ENCODE results near the gene CORO1C. TPM values are rescaled to one million over a fixed set of nuclear protein-coding genes. Genes with fewer than 3 reads are reported as not detected.

The CORO1C gene
- total and polyA plus RNA-seq, 9 of the 15 experiments (the other 6 are each of a cell fraction or from before 2014, with no cell fraction given) = 55.2 to 280 (median 150) TPM

- no peak for TF ChIP-seq AFF4 (CRISPR knock-in tag; IDR thresholded peaks at IDR 0.05)
Measured at GRCh38 chr12:108621161-108621560, 110.2 kb downstream of the CORO1C start (continued).

- peak overlapping the region; percentile 51; the same call in 2 of the 3 replicates for H3K27ac ChIP-seq (ENCODE audit: extremely low read depth, low read depth, low read length)
- H3K79me2 ChIP-seq (ENCODE audit: control insufficient read depth, insufficient read depth, low read length) = no peaks in the 10 kb centered on the region
- no peaks in the 10 kb centered on the region for H3K36me3 ChIP-seq (ENCODE audit: control insufficient read depth, insufficient read depth, low read length)
- H3K4me1 ChIP-seq (replicated peaks in 1 of 2; ENCODE audit: control insufficient read depth in 2 of 2, insufficient read depth in 2 of 2, low read length in 2 of 2) = peaks cover 16 to 24% of the 10 kb centered on the region in 2 experiments; a peak in 3 of 5 replicates
- H3K27me3 ChIP-seq (ENCODE audit: control insufficient read depth in 2 of 2, insufficient read depth in 2 of 2, low read length in 2 of 2) = no peaks in the 10 kb centered on the region
- peak overlapping the region in 1 of 2 experiments; percentile 23; a peak in 1 of 4 replicates for H3K9ac ChIP-seq (ENCODE audit: insufficient read depth in 1 of 2, low read depth in 2 of 2, low read length in 2 of 2)
- 71% methylated on average over 10 of the region's 10 CpGs for WGBS (ENCODE audit: insufficient coverage, low coverage, missing lambda C conversion rate)
- in situ Hi-C loops (cut with MboI) (no loop called here), intact Hi-C loops (cut with micrococcal nuclease) (no loop called here)
- H4K20me1 ChIP-seq (replicated peaks; ENCODE audit: control insufficient read depth, insufficient read depth, low read length) = no peaks in the 10 kb centered on the region
- FAIRE-seq (peak; percentile 71), ATAC-seq (no peak; the same call in 2 of the 3 replicates), DNase-seq (ENCODE audit: extremely low read depth in 1 of 4, low spot score in 3 of 4) (no peak)
- no peak overlapping the region for H3K4me3 ChIP-seq
- ChIA-PET POLR2A (interaction anchor here (0.6 to 1.1 kb wide), 4 partner anchors 9 to 779 kb away, joined by 3 to 5 read pairs (median 4); no protein-coding TSS in a partner anchor), CTCF (ENCODE audit: low intra/inter-chr PET ratio) (no interaction called here)
- BruUV-seq (replicated peaks) = no TSS peak
- H3K9me1 ChIP-seq (ENCODE audit: control insufficient read depth, insufficient read depth, low read length) = no peaks in the 10 kb centered on the region
- H2AFZ ChIP-seq (ENCODE audit: low read depth, low read length) = peak overlapping the region; percentile 86
- no peaks in the 10 kb centered on the region for H3K9me3 ChIP-seq (replicated peaks; ENCODE audit: control insufficient read depth, insufficient read depth, low read depth, low read length)
- peak overlapping the region; percentile 38 for H3K4me2 ChIP-seq (ENCODE audit: insufficient read depth, low read length)
- TF ChIP-seq MGA (IDR thresholded peaks at IDR 0.05) (peak; percentile 34; the same call in 1 of the 2 replicates), ZNF174 (CRISPR knock-in tag; IDR thresholded peaks at IDR 0.05) (no peak), CEBPB (tag; IDR thresholded peaks at IDR 0.05) (peak; percentile 94)
Measured at GRCh38 chr12:108620236-108620879, 111.0 kb downstream of the CORO1C start.
